HepG2 (cell line): ENCODE results near the gene PRKCG. TPM values are rescaled to one million over a fixed set of nuclear protein-coding genes. Genes with fewer than 3 reads are reported as not detected.

ENCODE experiments used
- ARID2 ChIP-seq: sonication (generic); formaldehyde crosslinking; IDR thresholded peaks from 2 replicates; pipeline ENCODE4 v1.8.1; 2022; ENCODE audit warnings: mild to moderate bottlenecking, missing genetic modification reagents, borderline replicate concordance
- ATAD3A ChIP-seq: sonication (generic); formaldehyde crosslinking; IDR thresholded peaks from 2 replicates; pipeline ENCODE4 v1.4.0; 2020; ENCODE audit warnings: missing genetic modification reagents
- DR1 ChIP-seq: sonication (generic); formaldehyde crosslinking; IDR thresholded peaks from 2 replicates; pipeline ENCODE4 v1.8.0; 2021; ENCODE audit warnings: mild to moderate bottlenecking, missing genetic modification reagents, inconsistent platforms
- FOSL1 ChIP-seq: sonication (generic); formaldehyde crosslinking; IDR thresholded peaks from 2 replicates; pipeline ENCODE4 v1.9.0; 2021; ENCODE audit warnings: missing genetic modification reagents, borderline replicate concordance
- HBP1 ChIP-seq: IDR thresholded peaks from 2 replicates; pipeline ENCODE4 v1.6.1; 2016; ENCODE audit warnings: low read depth, control low read depth
- MNT ChIP-seq: fragments of 450-650 bp; IDR thresholded peaks from 2 replicates; pipeline ENCODE4 v1.6.1; 2016
- NAIF1 ChIP-seq: sonication (generic); formaldehyde crosslinking; IDR thresholded peaks from 2 replicates; pipeline ENCODE4 v1.5.0; 2020; ENCODE audit warnings: mild to moderate bottlenecking, missing genetic modification reagents, borderline replicate concordance
- NCOR1 ChIP-seq: fragments of 200-600 bp; sonication (generic); IDR thresholded peaks from 2 replicates; pipeline ENCODE4 v1.7.0; 2017; ENCODE audit warnings: antibody characterized with exemption, low read length, borderline replicate concordance
- PBX3 ChIP-seq: sonication (generic); formaldehyde crosslinking; IDR thresholded peaks from 2 replicates; pipeline ENCODE4 v1.8.1; 2023; ENCODE audit warnings: missing genetic modification reagents, inconsistent platforms, borderline replicate concordance
- SRSF1 ChIP-seq: fragments of 200-400 bp; formaldehyde crosslinking; optimal IDR thresholded peaks from 2 replicates; pipeline ENCODE3; 2017; ENCODE audit warnings: mild to moderate bottlenecking, low read depth, low read length, moderate library complexity
- TBL1XR1 ChIP-seq: fragments of 150-350 bp; IDR thresholded peaks from 2 replicates; pipeline ENCODE4 v1.6.1; 2014; ENCODE audit warnings: borderline replicate concordance, low read length; ENCODE audit not compliant: partially characterized antibody
- TEAD3 ChIP-seq: optimal IDR thresholded peaks from 2 replicates; pipeline ENCODE3; 2016; ENCODE audit warnings: borderline replicate concordance
- TOPORS ChIP-seq: sonication (generic); formaldehyde crosslinking; IDR thresholded peaks from 2 replicates; pipeline ENCODE4 v1.8.0; 2023; ENCODE audit warnings: mild to moderate bottlenecking, missing genetic modification reagents
- ZNF142 ChIP-seq: sonication (generic); formaldehyde crosslinking; IDR thresholded peaks from 2 replicates; pipeline ENCODE4 v1.4.0; 2020; ENCODE audit warnings: missing genetic modification reagents
- ZNF564 ChIP-seq: sonication (generic); formaldehyde crosslinking; IDR thresholded peaks from 2 replicates; pipeline ENCODE4 v1.8.1; 2023; ENCODE audit warnings: mild to moderate bottlenecking, missing genetic modification reagents
- ZNF704 ChIP-seq: sonication (generic); formaldehyde crosslinking; IDR thresholded peaks from 2 replicates; pipeline ENCODE4 v1.8.1; 2023; ENCODE audit warnings: mild to moderate bottlenecking, inconsistent platforms, moderate library complexity, missing genetic modification reagents, borderline replicate concordance
- ZNF781 ChIP-seq: sonication (generic); formaldehyde crosslinking; IDR thresholded peaks from 2 replicates; pipeline ENCODE4 v1.5.1; 2020; ENCODE audit warnings: borderline replicate concordance, mild to moderate bottlenecking, missing genetic modification reagents; ENCODE audit errors: not compliant biosample characterization
- polyA plus RNA-seq, 8 experiments: library from polyadenylated mRNA; depleted of rRNA in 3 of 8; stranded (reverse) in 7 of 8; unstranded in 1 of 8; fragments of >200 nt; fragmentation: Illumina TruSeq in 4 of 8; extraction: Trizol in 4 of 8; gene quantifications; 2 replicates each; pipeline versions ENCODE4 v1.2.1 to v1.2.3, GENCODE V29; 2011 to 2016; ENCODE audit warnings: low read depth in 4 of 8, missing spikeins in 1 of 8, mixed read lengths in 1 of 8; ENCODE audit not compliant: insufficient read depth in 1 of 8
- total RNA-seq, 5 experiments: library from RNA; depleted of rRNA; stranded (reverse); fragments of >200 nt; fragmentation: Illumina TruSeq; extraction: Trizol; gene quantifications; 2 replicates each; pipeline ENCODE4 v1.2.3, GENCODE V29; 2016; ENCODE audit warnings: low read depth in 1 of 5

Gene PRKCG
- total and polyA plus RNA-seq, 2 of the 13 experiments (the other 11 are each of a cell fraction or from before 2014, with no cell fraction given), result 0.02 to 0.03 TPM

- TF ChIP-seq HBP1 (CRISPR knock-in tag) (no peak), ARID2 (CRISPR knock-in tag) (no peak), DR1 (CRISPR knock-in tag) (no peak), PBX3 (no peak), ZNF564 (CRISPR knock-in tag) (no peak), NAIF1 (CRISPR knock-in tag) (no peak), NCOR1 (no peak), SRSF1 (no peak), TEAD3 (CRISPR knock-in tag) (no peak), FOSL1 (CRISPR knock-in tag) (no peak), ZNF142 (CRISPR knock-in tag) (no peak), MNT (no peak), ZNF781 (CRISPR knock-in tag) (no peak), TBL1XR1 (no peak), ATAD3A (CRISPR knock-in tag) (no peak), ZNF704 (CRISPR knock-in tag) (no peak), TOPORS (no peak)
Measured at GRCh38 chr19:53903055-53903680, 21.2 kb downstream of the PRKCG start (continued).
